Suprapubic skin (tissue), 4 donors: Measurements from ENCODE around the gene ZBTB20.

ENCODE experiments used
- CTCF ChIP-seq, 2 donors: fragments of 200-600 bp in 1 of 2; fragments of 450-650 bp in 1 of 2; sonication (generic) in 1 of 2; IDR thresholded peaks; one replicate each; pipeline ENCODE4 v1.5.1; 2016 to 2019; ENCODE audit warnings: antibody characterized with exemption in 2 of 2, mild to moderate bottlenecking in 1 of 2, moderate library complexity in 1 of 2
- POLR2A ChIP-seq, 2 donors: fragments of 450-650 bp; IDR thresholded peaks; one replicate each; pipeline ENCODE4 v1.6.1; 2017; ENCODE audit warnings: antibody characterized with exemption in 2 of 2, mild to moderate bottlenecking in 2 of 2, moderate library complexity in 2 of 2
- POLR2AphosphoS5 ChIP-seq, 3 donors: sonication (generic); formaldehyde crosslinking; IDR thresholded peaks; one replicate each; pipeline ENCODE4 v1.6.1; 2017; ENCODE audit warnings: antibody characterized with exemption in 3 of 3

GRCh38 chr3:114442246-114442645 is 704.8 kb downstream of the ZBTB20 start:
- TF ChIP-seq CTCF (IDR thresholded peaks at IDR 0.05) (no peak), POLR2A (IDR thresholded peaks at IDR 0.05) (no peak), POLR2AphosphoS5 (IDR thresholded peaks at IDR 0.05) (no peak)
